Progenitor cell of endocrine pancreas (in vitro differentiated cells): Measurements from ENCODE around the gene ST8SIA6. TPM values are rescaled to one million over a fixed set of nuclear protein-coding genes. Genes with fewer than 3 reads are reported as not detected.
"Not testable (repeated sequence)": the region's sequence is repeated elsewhere in the genome, so short reads cannot be mapped to it uniquely, and the experiment has no call there.

Source experiments
- DNase-seq: peaks from one replicate; pipeline ENCODE4 v3.0.0; 2021; ENCODE audit warnings: low spot score; ENCODE audit not compliant: unreplicated experiment
- H3K27ac Mint-ChIP-seq: 2 replicates; pipeline ENCODE4 v1.8.0; 2021; ENCODE audit warnings: mild to moderate bottlenecking, moderate library complexity, mixed read lengths
- H3K27me3 Mint-ChIP-seq: 2 replicates; pipeline ENCODE4 v1.8.0; 2021; ENCODE audit warnings: mixed read lengths
- H3K36me3 Mint-ChIP-seq: 2 replicates; pipeline ENCODE4 v1.8.0; 2022; ENCODE audit warnings: mixed read lengths; ENCODE audit not compliant: insufficient read depth
- H3K4me1 Mint-ChIP-seq: 2 replicates; pipeline ENCODE4 v1.8.0; 2021; ENCODE audit warnings: low read depth, mixed read lengths
- H3K4me3 Mint-ChIP-seq: 2 replicates; pipeline ENCODE4 v1.8.0; 2021; ENCODE audit warnings: low read depth, mild to moderate bottlenecking, moderate library complexity, mixed read lengths
- H3K9me3 Mint-ChIP-seq: 2 replicates; pipeline ENCODE4 v1.8.0; 2021; ENCODE audit warnings: low read depth, mixed read lengths
- total RNA-seq: library from RNA; stranded (reverse); gene quantifications from 2 replicates; pipeline ENCODE4 v1.2.1, GENCODE V29; 2021
- TF ChIP-seq, protein P1 (sequence below): fragments of 200-600 bp; sonication (generic); IDR thresholded peaks from one replicate; pipeline ENCODE4 v1.5.0; 2021; ENCODE audit warnings: antibody characterized with exemption, mild to moderate bottlenecking; ENCODE audit not compliant: unreplicated experiment

ST8SIA6 gene
- total RNA-seq, 1 donor from 2014 or later: 0.36 TPM

DNA sequence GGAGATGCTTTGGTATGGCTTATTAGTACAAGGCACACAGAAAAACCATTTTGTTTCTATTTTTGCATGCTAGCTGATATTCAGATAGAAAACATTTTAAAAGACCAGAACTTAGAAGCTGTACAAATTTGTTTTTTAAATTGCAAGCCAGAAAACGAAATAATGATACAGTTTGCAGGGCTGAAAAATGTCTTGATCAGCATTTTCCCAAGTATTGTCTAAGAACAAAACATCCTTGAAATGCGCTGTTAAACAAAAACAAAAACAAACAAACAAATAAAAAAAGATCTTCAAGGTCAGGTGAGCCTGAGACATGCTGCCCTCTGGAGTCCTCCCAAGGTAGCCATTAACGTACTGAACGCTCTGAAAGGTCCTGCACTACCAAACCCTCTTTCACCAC lies 128.0 kb downstream of the ST8SIA6 start:
- no peak for DNase-seq
- TF ChIP-seq, protein P1, sequence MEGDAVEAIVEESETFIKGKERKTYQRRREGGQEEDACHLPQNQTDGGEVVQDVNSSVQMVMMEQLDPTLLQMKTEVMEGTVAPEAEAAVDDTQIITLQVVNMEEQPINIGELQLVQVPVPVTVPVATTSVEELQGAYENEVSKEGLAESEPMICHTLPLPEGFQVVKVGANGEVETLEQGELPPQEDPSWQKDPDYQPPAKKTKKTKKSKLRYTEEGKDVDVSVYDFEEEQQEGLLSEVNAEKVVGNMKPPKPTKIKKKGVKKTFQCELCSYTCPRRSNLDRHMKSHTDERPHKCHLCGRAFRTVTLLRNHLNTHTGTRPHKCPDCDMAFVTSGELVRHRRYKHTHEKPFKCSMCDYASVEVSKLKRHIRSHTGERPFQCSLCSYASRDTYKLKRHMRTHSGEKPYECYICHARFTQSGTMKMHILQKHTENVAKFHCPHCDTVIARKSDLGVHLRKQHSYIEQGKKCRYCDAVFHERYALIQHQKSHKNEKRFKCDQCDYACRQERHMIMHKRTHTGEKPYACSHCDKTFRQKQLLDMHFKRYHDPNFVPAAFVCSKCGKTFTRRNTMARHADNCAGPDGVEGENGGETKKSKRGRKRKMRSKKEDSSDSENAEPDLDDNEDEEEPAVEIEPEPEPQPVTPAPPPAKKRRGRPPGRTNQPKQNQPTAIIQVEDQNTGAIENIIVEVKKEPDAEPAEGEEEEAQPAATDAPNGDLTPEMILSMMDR: no peak
- H3K27ac Mint-ChIP-seq: no peak overlapping the region
- H3K36me3 Mint-ChIP-seq: no peaks in the 10 kb centered on the region
- no peaks in the 10 kb centered on the region for H3K27me3 Mint-ChIP-seq
- no peaks in the 10 kb centered on the region for H3K9me3 Mint-ChIP-seq
- H3K4me3 Mint-ChIP-seq: no peak overlapping the region
- H3K4me1 Mint-ChIP-seq: no peaks in the 10 kb centered on the region

DNA sequence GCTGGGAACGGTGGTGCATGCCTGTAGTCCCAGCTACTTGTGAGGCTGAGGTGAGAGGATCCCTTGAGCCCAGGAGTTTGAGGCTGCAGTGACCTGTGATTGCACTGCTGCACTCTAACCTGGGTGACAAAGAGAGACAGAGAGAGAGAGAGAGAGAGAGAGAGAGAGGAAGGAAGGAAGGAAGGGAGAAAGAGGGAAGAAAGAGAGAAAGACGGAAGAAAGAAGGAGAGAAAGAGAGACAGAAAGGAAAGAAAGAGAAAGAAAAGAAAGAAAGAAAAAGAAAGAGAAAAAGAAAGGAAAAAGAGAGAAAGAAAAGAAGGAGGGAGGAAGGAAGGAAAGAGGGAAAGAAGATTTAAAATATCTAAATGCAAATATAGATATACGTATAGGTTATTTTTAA lies 132.4 kb downstream of the ST8SIA6 start:
- H3K36me3 Mint-ChIP-seq: not testable (repeated sequence)

DNA sequence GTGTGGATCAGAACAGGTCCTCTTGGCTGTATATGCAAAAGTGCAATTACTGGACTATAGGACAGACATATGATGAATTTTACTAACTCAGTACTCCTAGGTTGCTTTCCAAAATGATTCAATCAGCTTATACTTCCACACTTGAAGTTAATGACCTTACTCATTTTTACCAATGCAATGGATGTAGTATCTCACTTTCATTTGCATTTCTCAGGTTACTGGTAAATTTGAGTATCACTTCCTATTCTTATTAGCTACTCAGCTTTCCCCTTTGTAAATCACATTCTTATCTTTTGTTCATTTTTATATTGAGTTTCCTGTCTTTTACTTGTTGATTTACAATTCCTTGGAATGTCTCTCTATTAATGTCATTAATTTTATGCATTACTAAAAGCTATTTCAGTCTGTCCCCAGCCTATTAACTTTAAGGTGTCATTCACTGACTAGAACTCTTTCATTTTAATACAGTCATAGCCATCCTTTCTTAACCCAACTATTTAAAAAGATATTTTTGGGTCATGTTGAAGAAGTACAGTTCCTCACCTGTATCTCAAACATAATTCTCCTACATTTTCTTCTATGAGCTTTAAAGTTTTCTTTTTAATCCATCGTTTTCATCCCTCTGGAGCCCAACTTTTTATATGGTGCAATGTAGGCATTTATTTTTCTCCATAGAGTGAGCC lies 137.8 kb downstream of the ST8SIA6 start:
- no peaks in the 10 kb centered on the region for H3K27me3 Mint-ChIP-seq
- H3K27ac Mint-ChIP-seq: no peak overlapping the region
- no peaks in the 10 kb centered on the region for H3K36me3 Mint-ChIP-seq
- DNase-seq: no peak
- TF ChIP-seq, protein P1: no peak
- no peaks in the 10 kb centered on the region for H3K9me3 Mint-ChIP-seq
- peaks cover 4% of the 10 kb centered on the region for H3K4me1 Mint-ChIP-seq
- H3K4me3 Mint-ChIP-seq: no peak overlapping the region

More for the DNA sequence above, 132.4 kb downstream of the ST8SIA6 start:
- not testable (repeated sequence) for H3K4me1 Mint-ChIP-seq, H3K27me3 Mint-ChIP-seq, H3K27ac Mint-ChIP-seq, H3K9me3 Mint-ChIP-seq, H3K4me3 Mint-ChIP-seq, DNase-seq

DNA sequence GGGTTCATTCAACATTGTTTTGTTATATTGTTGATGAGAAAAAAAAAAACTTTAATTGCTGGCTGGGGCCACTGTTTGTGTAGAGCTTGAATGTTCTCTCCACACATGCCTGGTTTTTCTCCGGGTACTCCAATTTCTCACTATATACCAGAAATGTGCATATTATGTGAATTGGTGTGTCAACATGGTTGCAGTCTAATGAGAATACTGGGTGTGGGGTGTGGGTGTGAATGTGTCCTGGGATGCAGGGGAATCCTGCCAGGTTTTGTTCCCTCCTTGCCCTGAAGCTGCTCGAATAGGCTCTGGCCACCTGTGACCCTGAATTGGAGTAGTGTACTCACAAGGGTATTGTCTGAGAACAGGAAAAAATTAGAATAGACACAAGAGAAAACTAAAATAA lies 145.0 kb downstream of the ST8SIA6 start:
- TF ChIP-seq, protein P1: no peak
- H3K4me3 Mint-ChIP-seq: no peak overlapping the region
- peaks cover 4% of the 10 kb centered on the region for H3K4me1 Mint-ChIP-seq
- H3K36me3 Mint-ChIP-seq: no peaks in the 10 kb centered on the region
- DNase-seq: no peak
- no peaks in the 10 kb centered on the region for H3K27me3 Mint-ChIP-seq
- no peak overlapping the region for H3K27ac Mint-ChIP-seq
- H3K9me3 Mint-ChIP-seq: no peaks in the 10 kb centered on the region

DNA sequence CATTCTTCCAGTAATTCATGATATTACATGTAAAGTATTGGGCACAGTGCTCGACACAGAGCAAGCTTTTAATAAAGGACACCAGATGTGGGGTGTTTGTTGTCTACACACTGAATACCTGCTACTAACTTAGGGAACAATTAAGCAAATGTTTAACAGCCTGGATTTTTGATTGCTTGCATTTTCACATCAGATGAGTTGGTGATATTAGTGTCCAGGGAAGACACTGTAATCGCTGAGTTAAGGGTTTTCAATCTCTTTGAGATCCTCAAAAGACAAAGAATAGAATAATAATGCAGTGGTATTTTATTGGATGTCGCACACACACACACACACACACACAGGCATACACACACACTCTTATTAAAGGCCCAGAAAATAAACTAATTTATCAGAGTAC lies 147.3 kb downstream of the ST8SIA6 start:
- TF ChIP-seq, protein P1: no peak
- Mint-ChIP-seq H3K9me3 (no peaks in the 10 kb centered on the region), H3K4me1 (no peaks in the 10 kb centered on the region), H3K36me3 (no peaks in the 10 kb centered on the region), H3K4me3 (no peak overlapping the region), H3K27ac (no peak overlapping the region), H3K27me3 (no peaks in the 10 kb centered on the region)
- no peak for DNase-seq

DNA sequence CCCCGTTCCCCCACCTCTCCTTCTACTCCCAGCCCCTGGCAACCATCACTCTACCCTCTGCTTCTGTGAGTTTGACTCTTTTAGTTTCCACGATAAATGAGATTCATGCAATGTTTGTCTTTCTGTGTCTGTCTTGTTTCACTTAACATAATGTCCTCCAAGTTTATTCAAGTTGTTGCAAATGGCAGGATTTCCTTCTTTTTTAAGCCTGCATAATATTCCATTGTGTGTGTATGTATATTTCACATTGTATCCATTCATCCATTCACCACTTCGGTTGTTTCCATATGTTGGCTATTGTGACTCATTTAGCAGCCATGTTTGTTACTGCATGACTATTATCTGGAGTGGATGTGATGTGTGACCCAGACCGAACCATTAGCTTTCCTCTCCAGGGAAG lies 162.0 kb downstream of the ST8SIA6 start:
- Mint-ChIP-seq H3K27ac (no peak overlapping the region), H3K4me3 (no peak overlapping the region), H3K27me3 (peaks cover 11% of the 10 kb centered on the region), H3K9me3 (no peaks in the 10 kb centered on the region), H3K36me3 (no peaks in the 10 kb centered on the region), H3K4me1 (peaks cover 3% of the 10 kb centered on the region)
- DNase-seq: no peak
- TF ChIP-seq, protein P1: no peak
